ENCODE data around the gene MTCL1. TPM values are rescaled to one million over a fixed set of nuclear protein-coding genes. Genes with fewer than 3 reads are reported as not detected.

Gene MTCL1
- total RNA-seq, 1 donor from 2014 or later, result 50.5 TPM

DNA sequence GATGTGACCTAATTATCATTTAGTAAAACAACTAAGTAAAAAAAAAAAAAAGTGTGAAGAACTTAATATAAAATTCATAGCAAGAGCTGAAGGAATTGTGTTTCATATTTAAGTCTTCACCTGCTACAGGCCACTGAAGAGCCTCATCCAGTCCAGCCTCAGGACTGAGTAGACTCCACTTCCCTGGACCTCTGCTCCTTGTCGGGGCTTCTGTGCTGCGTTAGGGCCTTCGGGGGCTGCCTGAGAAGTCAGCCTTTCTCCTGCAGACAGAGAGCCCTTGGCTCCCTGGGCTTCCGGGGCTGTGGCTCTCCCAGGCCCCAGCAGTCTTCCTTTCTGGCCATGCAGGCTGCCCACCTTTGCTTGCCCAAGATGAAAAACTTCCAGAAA lies 95.5 kb downstream of the MTCL1 start:
- DNase-seq (ENCODE audit: low read depth), result no peak
- TF ChIP-seq, protein P1, sequence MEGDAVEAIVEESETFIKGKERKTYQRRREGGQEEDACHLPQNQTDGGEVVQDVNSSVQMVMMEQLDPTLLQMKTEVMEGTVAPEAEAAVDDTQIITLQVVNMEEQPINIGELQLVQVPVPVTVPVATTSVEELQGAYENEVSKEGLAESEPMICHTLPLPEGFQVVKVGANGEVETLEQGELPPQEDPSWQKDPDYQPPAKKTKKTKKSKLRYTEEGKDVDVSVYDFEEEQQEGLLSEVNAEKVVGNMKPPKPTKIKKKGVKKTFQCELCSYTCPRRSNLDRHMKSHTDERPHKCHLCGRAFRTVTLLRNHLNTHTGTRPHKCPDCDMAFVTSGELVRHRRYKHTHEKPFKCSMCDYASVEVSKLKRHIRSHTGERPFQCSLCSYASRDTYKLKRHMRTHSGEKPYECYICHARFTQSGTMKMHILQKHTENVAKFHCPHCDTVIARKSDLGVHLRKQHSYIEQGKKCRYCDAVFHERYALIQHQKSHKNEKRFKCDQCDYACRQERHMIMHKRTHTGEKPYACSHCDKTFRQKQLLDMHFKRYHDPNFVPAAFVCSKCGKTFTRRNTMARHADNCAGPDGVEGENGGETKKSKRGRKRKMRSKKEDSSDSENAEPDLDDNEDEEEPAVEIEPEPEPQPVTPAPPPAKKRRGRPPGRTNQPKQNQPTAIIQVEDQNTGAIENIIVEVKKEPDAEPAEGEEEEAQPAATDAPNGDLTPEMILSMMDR (IDR thresholded peaks at IDR 0.05; ENCODE audit: insufficient read depth, low read length, poor library complexity, severe bottlenecking), result no peak
- H3K36me3 ChIP-seq (ENCODE audit: control insufficient read depth, insufficient read depth, low read length), result peaks cover 1% of the 10 kb centered on the region
- H3K27me3 ChIP-seq (ENCODE audit: control insufficient read depth, insufficient read depth, low read length), result no peaks in the 10 kb centered on the region
- no peak overlapping the region for H3K4me3 ChIP-seq (ENCODE audit: low read depth, low read length)

GRCh38 chr18:8801263-8801901 lies 96.0 kb downstream of the MTCL1 start:
- H3K4me3 ChIP-seq (ENCODE audit: low read depth, low read length), result no peak overlapping the region
- no peak for DNase-seq (ENCODE audit: low read depth)
- TF ChIP-seq, protein P1 (IDR thresholded peaks at IDR 0.05; ENCODE audit: insufficient read depth, low read length, poor library complexity, severe bottlenecking), result no peak
- no peaks in the 10 kb centered on the region for H3K27me3 ChIP-seq (ENCODE audit: control insufficient read depth, insufficient read depth, low read length)
- H3K36me3 ChIP-seq (ENCODE audit: control insufficient read depth, insufficient read depth, low read length), result peaks cover 1% of the 10 kb centered on the region

GRCh38 chr18:8802017-8802672 lies 96.8 kb downstream of the MTCL1 start:
- H3K36me3 ChIP-seq (ENCODE audit: control insufficient read depth, insufficient read depth, low read length), result peaks cover 1% of the 10 kb centered on the region
- TF ChIP-seq, protein P1 (IDR thresholded peaks at IDR 0.05; ENCODE audit: insufficient read depth, low read length, poor library complexity, severe bottlenecking), result no peak
- DNase-seq (ENCODE audit: low read depth), result no peak
- no peaks in the 10 kb centered on the region for H3K27me3 ChIP-seq (ENCODE audit: control insufficient read depth, insufficient read depth, low read length)
- no peak overlapping the region for H3K4me3 ChIP-seq (ENCODE audit: low read depth, low read length)

- H3K27me3 ChIP-seq (ENCODE audit: control insufficient read depth, insufficient read depth, low read length), result no peaks in the 10 kb centered on the region
- TF ChIP-seq, protein P1 (IDR thresholded peaks at IDR 0.05; ENCODE audit: insufficient read depth, low read length, poor library complexity, severe bottlenecking), result no peak
- H3K4me3 ChIP-seq (ENCODE audit: low read depth, low read length), result no peak overlapping the region
- H3K36me3 ChIP-seq (ENCODE audit: control insufficient read depth, insufficient read depth, low read length), result no peaks in the 10 kb centered on the region
- no peak for DNase-seq (ENCODE audit: low read depth)
Measured at GRCh38 chr18:8803063-8803795, 97.9 kb downstream of the MTCL1 start.

DNA sequence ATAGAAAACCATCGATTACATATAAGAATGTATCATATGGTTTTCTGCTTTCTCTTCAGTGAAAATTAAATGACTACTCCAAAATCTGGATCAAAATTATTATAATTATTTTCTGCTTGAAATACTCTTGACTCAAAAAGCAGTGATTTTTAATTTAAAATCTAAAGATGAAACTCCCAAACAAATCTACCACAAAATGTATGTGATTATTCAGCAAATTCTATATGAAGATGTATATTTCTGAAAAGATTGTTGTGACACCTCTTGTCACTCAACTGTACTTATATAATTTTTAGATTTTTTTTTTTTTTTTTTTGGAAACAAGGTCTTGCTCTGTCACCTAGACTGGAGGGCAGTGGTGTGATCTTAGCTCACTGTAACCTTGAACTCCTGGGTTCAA lies 98.6 kb downstream of the MTCL1 start:
- TF ChIP-seq, protein P1 (IDR thresholded peaks at IDR 0.05; ENCODE audit: insufficient read depth, low read length, poor library complexity, severe bottlenecking), result no peak
- Histone ChIP-seq H3K27me3 (ENCODE audit: control insufficient read depth, insufficient read depth, low read length) (no peaks in the 10 kb centered on the region), H3K4me3 (ENCODE audit: low read depth, low read length) (no peak overlapping the region), H3K36me3 (ENCODE audit: control insufficient read depth, insufficient read depth, low read length) (no peaks in the 10 kb centered on the region)
- no peak for DNase-seq (ENCODE audit: low read depth)
